A549 (cell line): ENCODE measurements around the gene ARHGEF7.

Experiments
- CTCF ChIP-seq: fragments of >200 bp; sonication (Bioruptor Twin); formaldehyde crosslinking; IDR thresholded peaks from 3 replicates; pipeline ENCODE4 v1.5.1; 2016
- EHMT2 ChIP-seq: fragments of 200-600 bp; sonication (generic); IDR thresholded peaks from 2 replicates; pipeline ENCODE4 v1.6.1; 2016; ENCODE audit warnings: antibody characterized with exemption, low read depth, mild to moderate bottlenecking, moderate library complexity
- ESRRA ChIP-seq: fragments of 150-350 bp; IDR thresholded peaks from 2 replicates; pipeline ENCODE4 v1.6.1; 2014; ENCODE audit warnings: mild to moderate bottlenecking, low read length, borderline replicate concordance
- FOSL2 ChIP-seq, 2 experiments: fragments of 450-650 bp in 1 of 2; fragments of >200 bp in 1 of 2; sonication (Bioruptor Twin) in 1 of 2; formaldehyde crosslinking; IDR thresholded peaks; 2 replicates each; pipeline versions ENCODE4 v1.5.0 to v1.6.1; 2016 to 2020; ENCODE audit warnings: mild to moderate bottlenecking in 1 of 2, moderate library complexity in 1 of 2
- HOXB13 ChIP-seq: fragments of 250-450 bp; sonication (Bioruptor Pico); IDR thresholded peaks from 2 replicates; pipeline ENCODE4 v1.5.0; 2020; ENCODE audit warnings: low read depth, mild to moderate bottlenecking, moderate library complexity
- NPAS2 ChIP-seq: fragments of 250-450 bp; sonication (Bioruptor Pico); IDR thresholded peaks from 2 replicates; pipeline ENCODE4 v1.8.0; 2022; ENCODE audit warnings: mild to moderate bottlenecking, moderate library complexity, borderline replicate concordance
- NR3C1 ChIP-seq: fragments of >200 bp; sonication (Bioruptor Twin); formaldehyde crosslinking; IDR thresholded peaks from 3 replicates; pipeline ENCODE4 v1.6.1; 2017
- USF2 ChIP-seq: fragments of 450-650 bp; IDR thresholded peaks from 2 replicates; pipeline ENCODE4 v1.6.1; 2014; ENCODE audit warnings: antibody characterized with exemption

GRCh38 chr13:111230385-111230930 lies 115.3 kb downstream of the ARHGEF7 start:
- TF ChIP-seq CTCF = no peak
- TF ChIP-seq EHMT2 = no peak
- TF ChIP-seq HOXB13 (CRISPR knock-in tag) = no peak
- no peak for TF ChIP-seq ESRRA
- TF ChIP-seq NR3C1 = no peak
- TF ChIP-seq USF2 = no peak
- no peak for TF ChIP-seq NPAS2
- TF ChIP-seq FOSL2 (IDR thresholded peaks at IDR 0.05) = no peak
- TF ChIP-seq FOSL2 (CRISPR knock-in tag; IDR thresholded peaks at IDR 0.05) = no peak
